Measurements from ENCODE around the gene ZNF594. TPM values are rescaled to one million over a fixed set of nuclear protein-coding genes. Genes with fewer than 3 reads are reported as not detected.

The ZNF594 gene
- total RNA-seq, 1 experiment from 2014 or later: 10.1 TPM

DNA sequence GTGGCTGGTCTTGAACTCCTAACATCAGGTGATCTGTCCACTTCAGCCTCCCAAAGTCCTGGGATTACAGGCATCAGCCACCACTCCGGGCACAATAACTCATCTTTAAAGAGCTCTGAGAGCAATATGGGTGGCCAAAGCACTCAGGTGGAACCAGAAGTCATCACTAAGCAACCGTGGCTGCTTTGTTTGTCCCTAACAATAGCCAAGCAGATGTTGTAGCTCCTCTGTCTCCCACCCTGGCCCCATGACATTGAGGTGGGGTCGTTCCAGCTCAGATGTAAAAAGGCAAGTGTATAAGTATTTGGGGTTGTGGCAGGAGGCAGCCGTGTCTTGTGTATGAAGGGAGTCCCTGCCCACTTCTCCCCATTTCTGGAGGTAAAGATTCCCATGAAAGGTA is 46.7 kb upstream of the ZNF594 start:
- DNase-seq (ENCODE audit: low spot score): no peak
- CTCF ChIA-PET: interaction anchor here (0.9 to 2.2 kb wide), 4 partner anchors 16 to 271 kb away, joined by 3 to 16 read pairs (median 6); partner anchors contain the start of genes SPAG7 and ZNF594
- Mint-ChIP-seq H3K4me1 (no peaks in the 10 kb centered on the region; the same call in 1 of the 2 replicates), H3K36me3 (no peaks in the 10 kb centered on the region), H3K27ac (no peak overlapping the region), H3K27me3 (ENCODE audit: low read depth) (no peaks in the 10 kb centered on the region; the same call in 1 of the 2 replicates), H3K4me3 (no peak overlapping the region), H3K9me3 (no peaks in the 10 kb centered on the region)
- TF ChIP-seq ZNF396 (CRISPR knock-in tag; IDR thresholded peaks at IDR 0.05; ENCODE audit: borderline replicate concordance): no peak
- TF ChIP-seq IRF2 (CRISPR knock-in tag; IDR thresholded peaks at IDR 0.05; ENCODE audit: borderline replicate concordance, low read depth): no peak
- TF ChIP-seq, protein P1, sequence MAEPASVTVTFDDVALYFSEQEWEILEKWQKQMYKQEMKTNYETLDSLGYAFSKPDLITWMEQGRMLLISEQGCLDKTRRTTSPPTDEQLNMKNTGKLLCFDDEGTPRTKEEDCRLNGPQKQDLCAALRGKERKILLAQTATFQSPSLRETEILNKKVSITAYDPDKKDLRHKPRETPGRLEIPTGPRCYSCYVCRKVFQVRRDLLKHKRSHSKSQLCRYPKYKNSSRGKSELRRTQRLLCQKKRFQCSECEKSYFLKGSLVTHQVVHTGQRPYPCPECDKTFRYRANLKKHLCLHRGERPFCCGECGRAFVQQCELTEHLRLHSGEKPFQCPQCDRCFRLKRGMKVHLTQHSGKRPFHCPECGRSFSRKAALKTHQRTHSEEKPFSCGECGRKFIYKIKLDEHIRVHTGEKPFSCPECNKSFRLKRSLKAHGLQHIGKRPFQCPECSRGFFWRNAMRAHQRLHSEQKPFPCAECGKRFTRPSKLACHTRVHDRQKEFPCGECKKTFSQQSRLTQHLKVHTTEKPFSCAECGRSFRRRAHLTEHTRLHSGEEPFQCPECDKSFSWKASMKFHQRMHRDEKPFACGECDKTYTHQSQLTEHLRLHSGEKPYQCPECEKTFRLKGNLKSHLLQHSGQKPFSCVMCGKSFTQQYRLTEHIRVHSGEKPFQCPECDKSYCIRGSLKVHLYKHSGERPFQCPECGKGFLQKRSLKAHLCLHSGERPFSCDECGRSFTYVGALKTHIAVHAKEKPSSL (CRISPR knock-in tag; conservative IDR thresholded peaks at IDR 0.05): no peak
- no peak for TF ChIP-seq RELA (CRISPR knock-in tag; IDR thresholded peaks at IDR 0.05; ENCODE audit: borderline replicate concordance)
- no peak for TF ChIP-seq MAX (CRISPR knock-in tag; IDR thresholded peaks at IDR 0.05)
- TF ChIP-seq ZNF416 (CRISPR knock-in tag; IDR thresholded peaks at IDR 0.05): no peak
- no peak for TF ChIP-seq ARID4B (CRISPR knock-in tag; IDR thresholded peaks at IDR 0.05; ENCODE audit: borderline replicate concordance)
- TF ChIP-seq EMX1 (CRISPR knock-in tag; IDR thresholded peaks at IDR 0.05): no peak
- TF ChIP-seq USF1 (CRISPR knock-in tag; IDR thresholded peaks at IDR 0.05): no peak
- TF ChIP-seq ZNF232 (CRISPR knock-in tag; IDR thresholded peaks at IDR 0.05): no peak
- TF ChIP-seq, protein P2, sequence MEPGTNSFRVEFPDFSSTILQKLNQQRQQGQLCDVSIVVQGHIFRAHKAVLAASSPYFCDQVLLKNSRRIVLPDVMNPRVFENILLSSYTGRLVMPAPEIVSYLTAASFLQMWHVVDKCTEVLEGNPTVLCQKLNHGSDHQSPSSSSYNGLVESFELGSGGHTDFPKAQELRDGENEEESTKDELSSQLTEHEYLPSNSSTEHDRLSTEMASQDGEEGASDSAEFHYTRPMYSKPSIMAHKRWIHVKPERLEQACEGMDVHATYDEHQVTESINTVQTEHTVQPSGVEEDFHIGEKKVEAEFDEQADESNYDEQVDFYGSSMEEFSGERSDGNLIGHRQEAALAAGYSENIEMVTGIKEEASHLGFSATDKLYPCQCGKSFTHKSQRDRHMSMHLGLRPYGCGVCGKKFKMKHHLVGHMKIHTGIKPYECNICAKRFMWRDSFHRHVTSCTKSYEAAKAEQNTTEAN (CRISPR knock-in tag; IDR thresholded peaks at IDR 0.05): no peak
- TF ChIP-seq SOX15 (CRISPR knock-in tag; IDR thresholded peaks at IDR 0.05): no peak
- no peak for TF ChIP-seq ZNF263 (CRISPR knock-in tag; IDR thresholded peaks at IDR 0.05; ENCODE audit: low read depth)
- no peak for TF ChIP-seq CBFB (CRISPR knock-in tag; IDR thresholded peaks at IDR 0.05; ENCODE audit: low read depth)
- TF ChIP-seq, protein P3, sequence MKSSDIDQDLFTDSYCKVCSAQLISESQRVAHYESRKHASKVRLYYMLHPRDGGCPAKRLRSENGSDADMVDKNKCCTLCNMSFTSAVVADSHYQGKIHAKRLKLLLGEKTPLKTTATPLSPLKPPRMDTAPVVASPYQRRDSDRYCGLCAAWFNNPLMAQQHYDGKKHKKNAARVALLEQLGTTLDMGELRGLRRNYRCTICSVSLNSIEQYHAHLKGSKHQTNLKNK (CRISPR knock-in tag; IDR thresholded peaks at IDR 0.05): no peak
- no peak for TF ChIP-seq FOXJ3 (CRISPR knock-in tag; IDR thresholded peaks at IDR 0.05; ENCODE audit: borderline replicate concordance)
- TF ChIP-seq ESRRA (CRISPR knock-in tag; IDR thresholded peaks at IDR 0.05; ENCODE audit: borderline replicate concordance): no peak
- no peak for TF ChIP-seq ZNF512 (CRISPR knock-in tag; IDR thresholded peaks at IDR 0.05; ENCODE audit: borderline replicate concordance)
- TF ChIP-seq, protein P4, sequence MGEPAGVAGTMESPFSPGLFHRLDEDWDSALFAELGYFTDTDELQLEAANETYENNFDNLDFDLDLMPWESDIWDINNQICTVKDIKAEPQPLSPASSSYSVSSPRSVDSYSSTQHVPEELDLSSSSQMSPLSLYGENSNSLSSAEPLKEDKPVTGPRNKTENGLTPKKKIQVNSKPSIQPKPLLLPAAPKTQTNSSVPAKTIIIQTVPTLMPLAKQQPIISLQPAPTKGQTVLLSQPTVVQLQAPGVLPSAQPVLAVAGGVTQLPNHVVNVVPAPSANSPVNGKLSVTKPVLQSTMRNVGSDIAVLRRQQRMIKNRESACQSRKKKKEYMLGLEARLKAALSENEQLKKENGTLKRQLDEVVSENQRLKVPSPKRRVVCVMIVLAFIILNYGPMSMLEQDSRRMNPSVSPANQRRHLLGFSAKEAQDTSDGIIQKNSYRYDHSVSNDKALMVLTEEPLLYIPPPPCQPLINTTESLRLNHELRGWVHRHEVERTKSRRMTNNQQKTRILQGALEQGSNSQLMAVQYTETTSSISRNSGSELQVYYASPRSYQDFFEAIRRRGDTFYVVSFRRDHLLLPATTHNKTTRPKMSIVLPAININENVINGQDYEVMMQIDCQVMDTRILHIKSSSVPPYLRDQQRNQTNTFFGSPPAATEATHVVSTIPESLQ (CRISPR knock-in tag; IDR thresholded peaks at IDR 0.05): no peak
- TF ChIP-seq, protein P5, sequence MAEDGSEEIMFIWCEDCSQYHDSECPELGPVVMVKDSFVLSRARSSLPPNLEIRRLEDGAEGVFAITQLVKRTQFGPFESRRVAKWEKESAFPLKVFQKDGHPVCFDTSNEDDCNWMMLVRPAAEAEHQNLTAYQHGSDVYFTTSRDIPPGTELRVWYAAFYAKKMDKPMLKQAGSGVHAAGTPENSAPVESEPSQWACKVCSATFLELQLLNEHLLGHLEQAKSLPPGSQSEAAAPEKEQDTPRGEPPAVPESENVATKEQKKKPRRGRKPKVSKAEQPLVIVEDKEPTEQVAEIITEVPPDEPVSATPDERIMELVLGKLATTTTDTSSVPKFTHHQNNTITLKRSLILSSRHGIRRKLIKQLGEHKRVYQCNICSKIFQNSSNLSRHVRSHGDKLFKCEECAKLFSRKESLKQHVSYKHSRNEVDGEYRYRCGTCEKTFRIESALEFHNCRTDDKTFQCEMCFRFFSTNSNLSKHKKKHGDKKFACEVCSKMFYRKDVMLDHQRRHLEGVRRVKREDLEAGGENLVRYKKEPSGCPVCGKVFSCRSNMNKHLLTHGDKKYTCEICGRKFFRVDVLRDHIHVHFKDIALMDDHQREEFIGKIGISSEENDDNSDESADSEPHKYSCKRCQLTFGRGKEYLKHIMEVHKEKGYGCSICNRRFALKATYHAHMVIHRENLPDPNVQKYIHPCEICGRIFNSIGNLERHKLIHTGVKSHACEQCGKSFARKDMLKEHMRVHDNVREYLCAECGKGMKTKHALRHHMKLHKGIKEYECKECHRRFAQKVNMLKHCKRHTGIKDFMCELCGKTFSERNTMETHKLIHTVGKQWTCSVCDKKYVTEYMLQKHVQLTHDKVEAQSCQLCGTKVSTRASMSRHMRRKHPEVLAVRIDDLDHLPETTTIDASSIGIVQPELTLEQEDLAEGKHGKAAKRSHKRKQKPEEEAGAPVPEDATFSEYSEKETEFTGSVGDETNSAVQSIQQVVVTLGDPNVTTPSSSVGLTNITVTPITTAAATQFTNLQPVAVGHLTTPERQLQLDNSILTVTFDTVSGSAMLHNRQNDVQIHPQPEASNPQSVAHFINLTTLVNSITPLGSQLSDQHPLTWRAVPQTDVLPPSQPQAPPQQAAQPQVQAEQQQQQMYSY (CRISPR knock-in tag; IDR thresholded peaks at IDR 0.05): no peak
- POLR2A ChIA-PET: no interaction called here
- ATAC-seq: no peak

Data from WTC11 (cell line).